Central memory CD8-positive, alpha-beta T cell (primary cell): ENCODE measurements around the gene CFAP20DC.
"Not testable (repeated sequence)": the region's sequence is repeated elsewhere in the genome, so short reads cannot be mapped to it uniquely, and the experiment has no call there.

Experiments
- ATAC-seq: fragments of 150-1000 bp; cut with Tn5 transposase; replicated peaks from 2 replicates; pipeline ENCODE4 v1.10.0; 2022; ENCODE audit warnings: mild to moderate bottlenecking, moderate FRiP score, moderate number of reproducible peaks; ENCODE audit not compliant: poor library complexity, severe bottlenecking; ENCODE audit errors: extremely low read depth
- DNase-seq, 2 donors: peaks; one replicate each; pipeline ENCODE4 v3.0.0; 2021; ENCODE audit warnings: low spot score in 2 of 2
- H3K27ac Mint-ChIP-seq: one replicate; pipeline ENCODE4 v1.8.0; 2022; ENCODE audit warnings: low read depth, mild to moderate bottlenecking, moderate library complexity, mixed read lengths
- H3K27me3 Mint-ChIP-seq: one replicate; pipeline ENCODE4 v1.8.0; 2022; ENCODE audit warnings: mixed read lengths
- H3K36me3 Mint-ChIP-seq: one replicate; pipeline ENCODE4 v1.8.0; 2022; ENCODE audit warnings: mild to moderate bottlenecking, moderate library complexity, mixed read lengths; ENCODE audit not compliant: insufficient read depth
- H3K4me1 Mint-ChIP-seq: one replicate; pipeline ENCODE4 v1.8.0; 2022; ENCODE audit warnings: mixed read lengths
- H3K4me3 Mint-ChIP-seq: one replicate; pipeline ENCODE4 v1.8.0; 2022; ENCODE audit warnings: mild to moderate bottlenecking, moderate library complexity, mixed read lengths
- H3K9me3 Mint-ChIP-seq: one replicate; pipeline ENCODE4 v1.8.0; 2022; ENCODE audit warnings: mixed read lengths

CFAP20DC gene

DNA sequence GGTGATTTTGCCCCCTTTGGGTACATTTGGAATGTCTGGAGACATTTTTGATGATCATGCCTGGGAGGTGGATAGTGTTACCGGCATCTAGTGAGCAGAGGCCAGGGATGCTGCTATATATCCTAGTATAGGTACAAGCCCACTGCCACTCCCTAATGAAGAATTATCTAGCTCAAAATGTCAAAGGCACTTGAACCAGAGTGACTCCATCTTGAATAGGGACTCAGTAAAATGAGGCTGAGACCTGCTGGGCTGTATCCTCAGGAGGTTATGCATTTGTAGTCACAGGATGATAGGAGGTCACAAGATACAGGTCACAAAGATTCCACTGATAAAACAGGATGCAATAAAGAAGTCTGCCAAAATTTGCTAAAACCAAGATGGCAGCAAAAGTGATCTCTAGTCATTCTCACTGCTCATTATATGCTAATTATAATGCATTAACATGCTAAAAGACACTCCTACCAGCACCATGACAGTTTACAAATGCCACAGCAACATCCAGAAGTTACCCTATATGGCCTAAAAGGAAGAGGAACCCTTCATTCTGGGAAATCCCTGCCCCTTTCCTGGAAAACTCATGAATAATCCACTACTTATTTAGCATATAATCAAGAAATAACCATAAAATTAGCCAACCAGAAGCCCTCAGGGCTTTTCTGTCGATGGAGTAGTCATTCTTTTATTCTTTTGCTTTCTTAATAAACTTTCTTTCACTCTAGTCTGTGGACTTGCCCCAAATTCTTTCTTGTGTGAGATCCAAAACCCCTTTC is 343.2 kb downstream of the CFAP20DC start:
- Mint-ChIP-seq H3K36me3 (no peaks in the 10 kb centered on the region), H3K9me3 (no peaks in the 10 kb centered on the region), H3K4me1 (no peaks in the 10 kb centered on the region), H3K27ac (no peak overlapping the region), H3K27me3 (peaks cover 10% of the 10 kb centered on the region), H3K4me3 (no peak overlapping the region)
- ATAC-seq = no peak
- DNase-seq = no peak

DNA sequence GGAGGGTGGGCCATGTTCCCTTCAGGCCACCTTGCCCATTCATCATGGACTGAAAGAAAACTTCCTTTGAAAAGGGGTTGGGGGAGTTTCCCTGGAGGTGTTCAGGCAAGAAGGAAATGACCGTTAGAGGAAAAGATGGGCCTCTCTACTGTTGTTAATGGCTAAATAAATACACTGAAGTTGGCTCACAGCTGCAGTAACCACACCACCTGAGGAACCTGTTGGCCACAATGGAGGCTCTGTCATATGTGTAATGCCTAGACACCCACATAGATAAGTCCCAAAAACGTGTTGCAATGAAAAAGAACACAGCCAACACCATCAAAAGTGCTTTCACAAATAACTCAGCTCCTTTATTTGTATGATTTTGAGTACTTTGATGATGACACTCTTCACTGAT is 345.1 kb downstream of the CFAP20DC start:
- no peaks in the 10 kb centered on the region for H3K4me1 Mint-ChIP-seq
- H3K27me3 Mint-ChIP-seq = peaks cover 10% of the 10 kb centered on the region
- no peaks in the 10 kb centered on the region for H3K36me3 Mint-ChIP-seq
- ATAC-seq (no peak), DNase-seq (no peak)
- H3K9me3 Mint-ChIP-seq = no peaks in the 10 kb centered on the region
- no peak overlapping the region for H3K27ac Mint-ChIP-seq
- no peak overlapping the region for H3K4me3 Mint-ChIP-seq

DNA sequence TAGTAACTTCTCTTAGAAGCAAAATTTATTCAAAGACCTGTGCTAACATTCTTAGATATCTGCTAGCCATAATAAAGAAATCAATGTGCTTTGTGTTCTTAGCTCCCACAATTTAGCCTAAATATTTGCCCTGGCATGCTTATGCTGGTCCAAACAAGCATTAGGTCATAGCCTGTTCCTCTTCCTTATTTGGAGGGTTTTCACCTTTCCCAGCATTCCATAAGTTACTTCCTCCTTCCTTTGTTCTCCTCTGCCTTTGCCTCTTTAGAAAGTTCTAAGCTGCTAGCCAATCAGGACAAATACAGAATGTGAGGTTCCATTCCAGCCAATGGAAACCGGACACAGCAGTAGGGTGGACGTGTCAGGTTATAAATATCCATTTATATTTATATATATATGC is 345.5 kb downstream of the CFAP20DC start:
- ATAC-seq, H3K9me3 Mint-ChIP-seq, H3K4me3 Mint-ChIP-seq, H3K4me1 Mint-ChIP-seq, H3K27ac Mint-ChIP-seq, H3K36me3 Mint-ChIP-seq, DNase-seq: not testable (repeated sequence)
- H3K27me3 Mint-ChIP-seq = peaks cover 10% of the 10 kb centered on the region

DNA sequence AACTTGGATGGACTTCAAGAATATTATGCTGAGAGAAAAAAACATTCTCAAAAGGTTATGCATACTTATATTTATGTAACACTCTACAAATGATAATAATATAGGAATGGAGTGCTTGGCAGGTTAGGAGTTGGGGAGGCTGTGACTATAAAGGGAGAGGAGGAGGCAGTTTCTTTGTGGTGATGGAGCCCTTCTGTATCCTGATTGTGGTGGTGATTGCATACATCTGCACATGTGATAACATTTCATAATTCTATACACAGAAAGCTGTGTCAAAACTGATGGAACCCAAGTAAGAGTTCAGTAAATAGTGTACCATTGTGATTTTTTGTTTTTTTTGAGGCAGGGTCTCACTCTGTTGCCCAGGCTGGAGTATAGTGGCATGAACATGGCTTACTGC is 351.6 kb downstream of the CFAP20DC start:
- Mint-ChIP-seq H3K27me3 (no peaks in the 10 kb centered on the region), H3K4me3 (no peak overlapping the region), H3K27ac (no peak overlapping the region), H3K36me3 (no peaks in the 10 kb centered on the region), H3K9me3 (no peaks in the 10 kb centered on the region), H3K4me1 (no peaks in the 10 kb centered on the region)
- ATAC-seq (no peak), DNase-seq (no peak)

DNA sequence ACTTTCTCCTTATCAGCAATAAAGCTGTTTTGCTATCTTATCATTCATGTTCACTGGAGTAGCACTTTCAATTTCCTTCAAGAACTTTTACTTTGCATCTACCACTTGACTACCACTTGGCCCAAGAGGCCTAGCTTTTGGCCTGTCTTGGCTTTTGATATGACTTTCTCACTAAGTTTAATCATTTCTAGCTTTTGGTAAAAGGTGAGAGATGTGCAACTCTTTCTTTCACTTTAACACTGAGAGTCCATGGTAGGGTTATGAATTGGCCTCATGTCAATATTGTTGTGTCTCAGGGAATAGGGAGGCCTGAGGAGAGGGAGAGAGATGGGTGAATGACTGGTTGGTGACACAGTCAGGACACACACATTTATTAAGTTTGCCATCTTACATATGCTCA is 352.3 kb downstream of the CFAP20DC start:
- Mint-ChIP-seq H3K27ac (no peak overlapping the region), H3K4me3 (no peak overlapping the region), H3K27me3 (no peaks in the 10 kb centered on the region), H3K36me3 (no peaks in the 10 kb centered on the region), H3K9me3 (no peaks in the 10 kb centered on the region), H3K4me1 (no peaks in the 10 kb centered on the region)
- no peak for DNase-seq
- ATAC-seq = no peak

DNA sequence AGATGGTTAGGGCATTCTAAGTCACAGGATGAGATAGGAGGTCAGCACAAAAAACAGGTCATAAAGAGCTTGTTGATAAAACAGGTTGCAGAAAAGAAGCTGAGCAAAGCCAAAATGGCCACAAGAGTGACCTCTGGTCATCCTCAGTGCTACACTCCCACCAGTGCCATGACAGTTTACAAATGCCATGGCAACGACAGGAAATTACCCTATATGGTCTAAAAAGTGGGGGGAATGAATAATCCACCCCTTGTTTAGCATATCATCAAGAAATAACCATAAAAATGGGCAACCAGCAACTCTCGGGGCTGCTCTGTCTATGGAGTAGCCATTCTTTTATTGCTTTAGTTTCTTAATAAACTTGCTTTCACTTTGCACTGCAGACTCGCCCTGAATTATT is 353.0 kb downstream of the CFAP20DC start:
- H3K4me3 Mint-ChIP-seq, ATAC-seq, DNase-seq, H3K27me3 Mint-ChIP-seq, H3K4me1 Mint-ChIP-seq, H3K36me3 Mint-ChIP-seq, H3K27ac Mint-ChIP-seq, H3K9me3 Mint-ChIP-seq: not testable (repeated sequence)

DNA sequence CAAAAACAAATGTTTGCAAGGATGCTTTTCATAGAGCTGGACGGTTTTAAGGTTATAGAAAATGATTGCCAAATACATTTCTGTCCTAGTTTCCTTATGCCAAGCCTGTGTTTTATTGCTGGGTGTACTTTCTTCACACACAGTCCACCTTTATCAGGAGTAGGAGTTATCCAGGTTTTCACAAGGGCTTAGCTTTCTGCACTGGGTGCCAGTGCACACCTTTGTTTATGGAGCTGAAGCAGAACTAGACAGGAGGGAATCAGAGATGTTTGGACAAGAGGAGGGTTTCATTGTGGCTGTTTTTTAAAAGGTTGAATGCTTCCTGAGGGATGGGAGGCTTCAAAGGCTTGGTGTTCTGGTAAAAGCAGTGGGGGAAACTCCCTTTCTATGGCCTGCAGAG is 353.7 kb downstream of the CFAP20DC start:
- ATAC-seq (no peak), DNase-seq (no peak)
- Mint-ChIP-seq H3K36me3 (no peaks in the 10 kb centered on the region), H3K9me3 (no peaks in the 10 kb centered on the region), H3K4me1 (no peaks in the 10 kb centered on the region), H3K27ac (no peak overlapping the region), H3K27me3 (no peaks in the 10 kb centered on the region), H3K4me3 (no peak overlapping the region)

DNA sequence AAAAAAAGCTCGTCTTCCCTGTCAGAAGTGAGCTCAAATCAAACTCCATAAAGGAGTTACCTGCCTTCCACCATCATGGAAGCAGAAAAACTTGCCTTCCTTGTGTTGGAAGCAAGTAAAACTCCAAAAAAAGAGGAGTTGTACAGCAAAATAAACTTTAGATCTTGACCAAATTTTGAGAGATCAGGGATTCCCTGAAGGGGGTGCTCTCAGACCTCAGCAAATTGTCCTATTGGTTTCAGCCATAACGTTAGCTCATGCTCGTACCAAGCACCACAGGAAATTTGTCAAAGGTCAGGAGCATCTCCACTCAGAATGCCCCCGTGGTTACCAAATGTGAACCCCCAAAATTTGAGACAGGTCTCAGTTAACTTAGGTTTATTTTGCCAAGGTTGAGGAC is 354.5 kb downstream of the CFAP20DC start:
- DNase-seq, H3K27ac Mint-ChIP-seq, H3K9me3 Mint-ChIP-seq, H3K27me3 Mint-ChIP-seq, H3K36me3 Mint-ChIP-seq, H3K4me1 Mint-ChIP-seq, H3K4me3 Mint-ChIP-seq, ATAC-seq: not testable (repeated sequence)

DNA sequence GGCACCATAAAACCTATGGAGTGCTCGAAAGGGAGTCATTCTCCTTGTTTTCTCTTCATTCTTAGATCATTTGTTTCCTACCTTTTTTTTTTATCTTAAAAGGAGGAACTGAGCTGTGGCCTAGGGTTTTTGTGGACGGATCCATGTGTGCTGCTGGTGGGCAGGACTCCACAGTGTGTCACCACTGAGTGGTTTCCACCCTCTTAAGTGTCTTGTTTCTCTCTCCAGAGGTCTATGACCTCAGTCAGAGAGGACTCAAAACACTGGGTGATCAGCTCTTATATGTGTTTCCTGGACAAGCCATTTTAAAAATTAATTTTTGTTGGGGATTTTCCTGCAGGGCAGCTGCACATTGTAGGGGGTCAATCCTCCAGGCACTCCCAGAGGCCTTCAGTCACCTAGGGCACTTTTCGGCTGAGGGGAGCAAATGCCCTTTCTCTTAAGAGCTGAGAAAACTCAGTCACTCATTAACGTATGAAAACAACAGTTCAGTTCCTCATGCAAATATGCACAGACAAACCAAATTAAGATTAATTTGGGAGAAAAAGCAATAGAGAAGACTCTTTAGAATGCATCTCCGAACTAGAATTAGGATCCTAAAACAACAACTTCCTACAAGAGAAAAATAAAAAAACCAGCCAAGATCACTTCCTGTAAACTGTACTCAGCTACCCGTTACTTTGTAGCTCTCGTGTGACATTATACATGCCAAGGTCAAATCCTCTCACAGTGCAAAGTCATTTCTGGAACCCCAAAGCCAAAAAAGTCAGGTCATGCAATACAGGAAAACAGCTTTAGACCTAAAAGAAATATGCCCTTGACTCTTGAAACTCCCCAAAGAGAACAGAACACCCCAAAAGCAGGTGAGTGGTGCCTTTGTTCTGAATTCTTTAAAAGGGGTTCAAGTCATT is 355.6 kb downstream of the CFAP20DC start:
- DNase-seq (no peak), ATAC-seq (no peak)
- Mint-ChIP-seq H3K9me3 (no peaks in the 10 kb centered on the region), H3K4me3 (no peak overlapping the region), H3K36me3 (no peaks in the 10 kb centered on the region), H3K27me3 (no peaks in the 10 kb centered on the region), H3K4me1 (no peaks in the 10 kb centered on the region), H3K27ac (no peak overlapping the region)

DNA sequence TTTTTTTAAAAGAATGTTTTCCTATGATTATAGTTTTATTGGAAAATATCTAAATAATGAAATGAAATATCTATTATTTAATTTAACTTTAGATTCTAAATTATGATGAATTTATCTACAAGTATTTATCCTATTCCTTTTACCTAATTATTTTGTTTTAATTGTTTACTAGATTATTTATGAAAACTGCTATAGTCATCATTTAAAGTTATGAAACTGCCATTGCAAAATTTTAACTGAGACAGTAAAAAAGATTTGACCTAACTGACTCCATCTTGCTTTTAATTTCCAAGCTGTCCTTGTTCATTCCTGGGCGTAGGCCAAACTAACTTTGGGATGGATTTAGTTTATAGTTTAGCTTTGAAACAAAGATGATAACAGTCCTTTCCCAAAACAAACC is 357.3 kb downstream of the CFAP20DC start:
- peaks cover 16% of the 10 kb centered on the region for H3K27me3 Mint-ChIP-seq
- H3K4me1 Mint-ChIP-seq = no peaks in the 10 kb centered on the region
- ATAC-seq = no peak
- no peaks in the 10 kb centered on the region for H3K9me3 Mint-ChIP-seq
- H3K36me3 Mint-ChIP-seq = no peaks in the 10 kb centered on the region
- H3K4me3 Mint-ChIP-seq = no peak overlapping the region
- DNase-seq = no peak
- H3K27ac Mint-ChIP-seq = no peak overlapping the region
